Ovary (tissue), 9 donors: ENCODE measurements around the gene MBNL2. TPM values are rescaled to one million over a fixed set of nuclear protein-coding genes. Genes with fewer than 3 reads are reported as not detected.

Experiments used
- DNase-seq, 5 donors: peaks; one replicate each; pipeline ENCODE4 v3.0.0-alpha.2; 2019 to 2020
- H3K27ac ChIP-seq, 2 donors: fragments of 200-600 bp; one replicate each; pipeline versions ENCODE4 v1.5.1 to v1.8.0; 2019 to 2022
- H3K27me3 ChIP-seq: fragments of 200-600 bp; one replicate; pipeline ENCODE4 v1.8.0; 2022
- H3K36me3 ChIP-seq: fragments of 200-600 bp; sonication (generic); one replicate; pipeline ENCODE4 v1.5.1; 2019
- H3K4me1 ChIP-seq: one replicate; pipeline ENCODE4 v1.8.1; 2013; ENCODE audit warnings: mild to moderate bottlenecking, moderate library complexity; ENCODE audit not compliant: insufficient read depth
- H3K4me3 ChIP-seq: fragments of 200-600 bp; sonication (generic); one replicate; pipeline ENCODE4 v1.5.1; 2017
- H3K9me3 ChIP-seq, 2 donors: fragments of 200-600 bp in 1 of 2; sonication (generic) in 1 of 2; one replicate each; pipeline versions ENCODE4 v1.5.1 to v1.8.1; 2013 to 2019; ENCODE audit warnings: mild to moderate bottlenecking in 1 of 2, moderate library complexity in 1 of 2
- EP300 ChIP-seq: sonication (generic); formaldehyde crosslinking; IDR thresholded peaks from one replicate; pipeline ENCODE4 v1.6.1; 2017; ENCODE audit warnings: antibody characterized with exemption
- POLR2A ChIP-seq: fragments of 450-650 bp; IDR thresholded peaks from one replicate; pipeline ENCODE4 v1.6.1; 2017; ENCODE audit warnings: antibody characterized with exemption, mild to moderate bottlenecking, moderate library complexity
- WGBS, 3 donors: extraction: QIAGEN DNeasy Blood & Tissue Kit in 1 of 3; methylation state at CpG; one replicate each; pipeline versions ENCODE4 v1.1.5 to v1.1.7; 2013 to 2017; 5-methylcytosine and 5-hydroxymethylcytosine counted together
- intact Hi-C, 4 donors: fragments of 100-400 bp; cut with DNase I; formaldehyde crosslinking; loops; one replicate each; pipeline versions ENCODE4 v1.11.0 to v1.15.1; 2022 to 2023
- polyA plus RNA-seq, 2 donors: library from polyadenylated mRNA; stranded (reverse); fragments of 200-250 nt in 1 of 2; fragments of 350-450 nt in 1 of 2; fragmentation: Illumina TruSeq in 1 of 2; extraction: RNeasy Lipid Tissue Mini Kit (QIAGEN cat#74804) in 1 of 2; gene quantifications; one replicate each; pipeline ENCODE4 v1.2.3, GENCODE V29; 2013 to 2014
- total RNA-seq, 7 donors: library from RNA; depleted of rRNA in 2 of 7; stranded (reverse); fragments of >200 nt in 2 of 7; fragmentation: NEBNext Ultra II Directional in 3 of 7; extraction: Animal tissue kit (Norgen Biotek cat#: 25700) in 3 of 7; gene quantifications; one replicate each; pipeline versions ENCODE4 v1.1.0 to v1.2.4, GENCODE V29; 2016 to 2023
- TF ChIP-seq, protein P1 (sequence below), 3 donors: fragments of 450-650 bp in 2 of 3; fragments of 200-600 bp in 1 of 3; IDR thresholded peaks; one replicate each; pipeline versions ENCODE4 v1.5.1 to v1.8.0; 2016 to 2022; ENCODE audit warnings: antibody characterized with exemption in 3 of 3, mild to moderate bottlenecking in 1 of 3
- donor health status: DM: no; HTN: no; CAD: no; lungs with moderate emphysema.
- donor health status: DM: no; HTN: no; CAD: no.
- donor health status: Bipolar disorder and iron deficiency.
- donor health status: DM: yes; HTN: yes; CAD: no.
- donor health status: DM: no; HTN: no; CAD: no.
- donor health status: DM: yes; HTN: yes; CAD: no.

Gene MBNL2
- total and polyA plus RNA-seq, 9 donors = 43.7 to 110 (median 92.1) TPM

DNA sequence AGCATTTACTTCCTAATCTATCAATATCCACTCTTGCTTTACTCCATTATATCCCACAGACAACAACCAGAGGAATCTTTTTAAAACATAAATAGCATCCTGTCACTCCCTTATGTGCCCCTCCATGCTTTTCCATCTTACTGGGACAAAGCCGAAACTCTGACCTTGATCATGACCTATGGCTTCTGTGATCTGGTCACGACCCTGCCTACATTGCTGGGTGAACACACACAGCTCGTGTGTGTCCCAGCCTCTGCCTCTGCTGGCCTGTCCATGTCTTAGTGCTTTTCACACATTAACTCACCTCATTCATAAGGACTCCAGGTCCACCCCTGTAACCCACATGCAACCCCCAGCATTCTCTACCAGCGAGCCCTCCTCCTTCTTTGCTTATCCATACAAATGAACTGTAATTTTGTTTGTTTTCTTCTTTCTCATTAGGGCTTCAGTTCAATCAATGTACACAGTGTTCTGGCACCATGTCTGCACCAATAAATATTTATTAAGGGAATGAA is 115.9 kb downstream of the MBNL2 start:
- 81 to 89% (median 85%) methylated on average over 4 of the region's 4 CpGs for WGBS, 3 donors
- TF ChIP-seq POLR2A (no peak), EP300 (no peak)
- TF ChIP-seq, protein P1, sequence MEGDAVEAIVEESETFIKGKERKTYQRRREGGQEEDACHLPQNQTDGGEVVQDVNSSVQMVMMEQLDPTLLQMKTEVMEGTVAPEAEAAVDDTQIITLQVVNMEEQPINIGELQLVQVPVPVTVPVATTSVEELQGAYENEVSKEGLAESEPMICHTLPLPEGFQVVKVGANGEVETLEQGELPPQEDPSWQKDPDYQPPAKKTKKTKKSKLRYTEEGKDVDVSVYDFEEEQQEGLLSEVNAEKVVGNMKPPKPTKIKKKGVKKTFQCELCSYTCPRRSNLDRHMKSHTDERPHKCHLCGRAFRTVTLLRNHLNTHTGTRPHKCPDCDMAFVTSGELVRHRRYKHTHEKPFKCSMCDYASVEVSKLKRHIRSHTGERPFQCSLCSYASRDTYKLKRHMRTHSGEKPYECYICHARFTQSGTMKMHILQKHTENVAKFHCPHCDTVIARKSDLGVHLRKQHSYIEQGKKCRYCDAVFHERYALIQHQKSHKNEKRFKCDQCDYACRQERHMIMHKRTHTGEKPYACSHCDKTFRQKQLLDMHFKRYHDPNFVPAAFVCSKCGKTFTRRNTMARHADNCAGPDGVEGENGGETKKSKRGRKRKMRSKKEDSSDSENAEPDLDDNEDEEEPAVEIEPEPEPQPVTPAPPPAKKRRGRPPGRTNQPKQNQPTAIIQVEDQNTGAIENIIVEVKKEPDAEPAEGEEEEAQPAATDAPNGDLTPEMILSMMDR (IDR thresholded peaks at IDR 0.05) = no peak
- Histone ChIP-seq H3K4me3 (no peak overlapping the region), H3K4me1 (peaks cover 12% of the 10 kb centered on the region), H3K27me3 (no peaks in the 10 kb centered on the region), H3K27ac (no peak overlapping the region), H3K9me3 (no peaks in the 10 kb centered on the region), H3K36me3 (no peaks in the 10 kb centered on the region)
- no peak for DNase-seq
- intact Hi-C loops = no loop called here

DNA sequence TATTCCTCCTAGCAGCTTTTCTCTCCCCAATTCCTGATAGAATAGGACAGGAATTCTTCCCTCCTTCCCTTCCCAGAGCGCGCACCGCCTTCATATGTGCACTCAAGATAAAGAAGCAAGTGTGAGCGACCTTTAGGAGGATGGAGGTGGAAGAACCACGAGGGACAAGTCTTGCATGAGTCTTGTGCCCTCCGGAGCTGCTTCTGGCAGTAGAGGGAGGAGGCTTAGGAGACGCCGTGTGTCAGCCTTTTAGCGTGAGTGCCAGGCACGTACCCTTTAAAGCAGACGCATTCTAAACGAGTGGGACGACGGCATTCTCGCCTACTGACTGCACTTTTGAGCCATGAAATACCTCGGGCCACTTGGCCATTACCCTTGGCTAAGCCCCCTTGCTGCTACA is 116.4 kb downstream of the MBNL2 start:
- no peak overlapping the region for H3K4me3 ChIP-seq
- no peaks in the 10 kb centered on the region for H3K36me3 ChIP-seq
- 84 to 91% (median 89%) methylated on average over 16 of the region's 16 CpGs for WGBS, 3 donors
- no peak overlapping the region for H3K27ac ChIP-seq
- TF ChIP-seq EP300 (no peak), POLR2A (no peak)
- TF ChIP-seq, protein P1 (IDR thresholded peaks at IDR 0.05) = no peak
- H3K27me3 ChIP-seq = no peaks in the 10 kb centered on the region
- peaks cover 12% of the 10 kb centered on the region for H3K4me1 ChIP-seq
- no peak for DNase-seq
- intact Hi-C loops = no loop called here
- H3K9me3 ChIP-seq = no peaks in the 10 kb centered on the region

DNA sequence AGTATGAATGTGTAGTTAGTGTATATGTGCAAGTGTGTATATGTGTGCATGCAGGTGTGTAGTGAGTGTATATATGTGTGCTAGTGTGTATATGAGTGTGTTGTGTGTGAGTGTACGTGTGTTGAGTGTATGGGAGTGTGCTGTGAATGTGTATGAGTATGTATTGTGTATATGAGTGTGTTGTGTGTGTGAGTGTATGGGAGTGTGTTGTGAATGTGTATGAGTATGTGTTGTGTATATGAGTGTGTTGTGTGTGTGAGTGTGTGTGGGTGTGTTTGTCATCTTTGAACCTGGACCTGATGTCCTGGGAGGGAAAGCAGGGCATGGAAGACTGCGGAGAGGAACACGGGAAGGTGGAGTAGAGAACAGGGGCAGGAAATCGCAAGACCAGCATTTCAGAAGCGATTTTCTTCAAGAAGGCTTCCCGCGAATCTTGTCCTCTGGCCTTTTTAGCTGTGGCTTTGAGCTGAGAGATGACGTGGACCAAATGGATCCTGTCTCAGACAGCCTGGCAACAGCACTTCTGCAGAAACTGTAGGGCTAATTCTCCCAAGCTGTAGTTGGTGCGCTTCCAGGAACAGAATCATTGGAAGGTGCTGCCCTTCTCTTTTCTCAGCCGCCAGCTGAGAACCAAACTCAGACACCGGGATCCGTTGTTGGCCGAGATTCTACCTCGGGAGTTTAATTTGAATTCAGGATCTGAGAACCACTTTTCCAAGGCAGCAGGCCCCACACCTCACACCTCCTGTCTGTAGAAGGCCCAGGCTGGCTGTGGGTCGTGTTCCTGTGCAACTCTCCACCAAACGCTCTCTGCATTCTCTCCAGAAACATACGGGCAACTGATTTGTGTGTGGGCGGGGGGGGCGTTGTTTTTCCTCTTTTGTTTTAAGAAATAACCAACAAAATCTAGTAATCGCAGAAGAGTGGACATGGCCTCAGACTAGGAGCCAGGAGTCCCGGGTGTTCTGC is 117.2 kb downstream of the MBNL2 start:
- H3K4me3 ChIP-seq = no peak overlapping the region
- peak; percentile 66 to 79 (median 75) for DNase-seq
- H3K36me3 ChIP-seq = no peaks in the 10 kb centered on the region
- 17 to 22% (median 19%) methylated on average over 21 of the region's 21 CpGs for WGBS, 3 donors
- intact Hi-C loops = no loop called here
- peaks cover 12% of the 10 kb centered on the region for H3K4me1 ChIP-seq
- H3K9me3 ChIP-seq = no peaks in the 10 kb centered on the region
- H3K27ac ChIP-seq = peak overlapping the region in 1 of 2 donors; percentile 43
- no peak for TF ChIP-seq POLR2A
- no peak for TF ChIP-seq EP300
- TF ChIP-seq, protein P1 (IDR thresholded peaks at IDR 0.05) = no peak
- no peaks in the 10 kb centered on the region for H3K27me3 ChIP-seq

DNA sequence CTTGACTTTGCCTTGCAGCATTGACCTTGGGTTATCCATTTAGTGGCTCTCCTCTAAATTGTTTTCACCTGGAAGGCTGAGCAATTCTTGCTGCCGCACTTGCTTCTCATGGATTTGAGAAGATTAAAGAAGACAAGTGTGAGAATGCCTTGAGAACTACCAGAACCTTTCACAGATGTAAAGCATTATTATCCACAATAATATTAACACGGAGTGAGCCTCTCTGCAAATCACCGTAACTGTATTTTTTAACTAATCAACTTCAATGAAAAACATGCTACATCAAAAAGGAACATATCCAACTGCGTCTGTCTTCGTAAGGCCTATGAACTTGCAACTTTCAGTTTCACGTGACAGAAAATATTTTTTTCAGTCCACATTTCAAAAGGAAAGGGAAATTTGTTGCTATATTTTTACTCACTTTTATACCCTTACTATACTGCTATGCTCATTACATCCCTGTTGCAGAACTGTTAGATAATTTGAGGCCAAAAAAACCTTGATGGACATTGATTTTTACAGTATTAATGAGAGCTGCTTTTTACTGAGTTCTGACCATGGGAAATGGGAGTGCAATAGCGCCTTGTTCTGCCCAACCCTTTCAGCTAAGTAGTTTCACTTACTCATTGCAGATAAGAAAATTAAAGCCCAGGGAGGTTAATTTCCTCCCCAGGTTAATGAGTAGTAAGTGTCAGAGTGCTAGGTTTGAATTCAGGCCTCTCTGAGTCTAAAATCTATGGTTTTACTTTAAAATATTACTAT is 118.0 kb downstream of the MBNL2 start:
- peak overlapping the region in 1 of 2 donors; percentile 43 for H3K27ac ChIP-seq
- WGBS, 3 donors = 37 to 46% (median 43%) methylated on average over 7 of the region's 7 CpGs
- no peaks in the 10 kb centered on the region for H3K27me3 ChIP-seq
- H3K9me3 ChIP-seq = no peaks in the 10 kb centered on the region
- intact Hi-C loops = loop anchor here in 2 of 4 donors (5.0 kb wide), 1 partner anchor 118 kb away; the partner anchor contains the start of gene MBNL2 (in 2 of the 2)
- no peak for DNase-seq
- peaks cover 12% of the 10 kb centered on the region for H3K4me1 ChIP-seq
- no peaks in the 10 kb centered on the region for H3K36me3 ChIP-seq
- TF ChIP-seq POLR2A (no peak), EP300 (no peak)
- TF ChIP-seq, protein P1 (IDR thresholded peaks at IDR 0.05) = no peak
- no peak overlapping the region for H3K4me3 ChIP-seq
